COR-L47 (cell line): ENCODE measurements around the gene GPC6.

ENCODE experiments used
- DNase-seq: peaks from one replicate; lab custom pipeline; 2025; lab: John Stamatoyannopoulos, UW

GPC6 gene

DNA sequence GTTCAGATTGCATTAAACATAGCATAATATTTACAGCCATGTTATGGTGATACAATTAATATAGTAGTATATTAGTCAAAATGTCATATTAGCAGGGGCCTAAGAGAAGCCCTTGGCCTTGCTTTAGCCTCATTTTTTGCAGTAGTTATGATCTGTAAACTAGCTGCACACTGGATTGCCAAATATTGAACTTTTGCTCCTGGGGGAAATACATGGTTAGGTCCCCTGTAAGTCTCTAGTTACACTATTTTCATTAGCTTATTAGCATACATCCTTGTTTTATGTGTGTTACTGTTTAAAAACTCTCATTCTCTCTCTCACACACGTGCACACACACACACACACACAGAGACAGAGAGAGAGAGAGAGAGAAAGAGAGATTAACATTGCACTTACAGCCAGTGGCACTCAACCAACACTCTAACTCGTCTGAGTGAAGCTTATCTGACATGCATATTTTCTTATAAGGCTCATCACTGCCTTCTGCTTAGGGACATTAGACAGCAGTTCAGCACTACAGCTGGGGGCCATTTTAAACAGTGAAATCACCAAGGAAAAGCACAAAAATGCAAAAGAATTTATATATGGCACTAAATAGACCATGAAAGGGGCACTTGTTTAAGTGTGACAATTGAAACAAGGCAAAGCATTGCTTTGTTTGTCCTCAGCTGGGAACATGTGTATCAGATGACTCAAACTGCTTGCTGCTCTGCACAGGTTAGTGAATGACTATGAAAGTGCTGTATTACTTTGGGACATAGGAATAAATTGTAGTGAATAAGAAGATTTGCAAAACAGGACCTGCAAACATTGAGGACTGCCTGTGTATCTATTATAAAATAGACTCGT lies 278.7 kb downstream of the GPC6 start:
- no peak for DNase-seq

DNA sequence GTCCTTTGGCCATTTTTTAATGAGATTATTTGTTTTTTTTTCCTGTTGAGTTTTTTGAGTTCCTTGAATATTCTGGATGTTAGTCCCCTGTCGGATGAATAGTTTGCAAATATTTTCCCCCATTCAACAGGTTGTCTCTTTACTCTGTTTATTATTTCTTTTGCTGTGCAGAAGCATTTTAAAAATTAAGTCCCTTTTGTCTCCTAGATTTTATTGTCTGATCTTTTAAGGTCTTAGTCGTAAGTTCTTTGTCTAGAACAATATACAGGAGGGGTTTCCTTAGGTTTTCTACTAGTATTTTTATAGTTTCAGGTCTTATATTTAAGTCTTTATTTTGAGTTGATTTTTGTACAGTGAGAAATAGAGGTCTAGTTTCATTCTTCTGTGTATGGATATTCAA lies 284.4 kb downstream of the GPC6 start:
- no peak for DNase-seq

GRCh38 chr13:93515267-93515666 lies 288.7 kb downstream of the GPC6 start:
- no peak for DNase-seq

GRCh38 chr13:93517658-93518057 lies 291.1 kb downstream of the GPC6 start:
- no peak for DNase-seq

- no peak for DNase-seq
Measured at GRCh38 chr13:93521307-93521706, 294.7 kb downstream of the GPC6 start.

- no peak for DNase-seq
Measured at GRCh38 chr13:93522501-93522900, 295.9 kb downstream of the GPC6 start.

GRCh38 chr13:93525087-93525486 lies 298.5 kb downstream of the GPC6 start:
- no peak for DNase-seq

DNA sequence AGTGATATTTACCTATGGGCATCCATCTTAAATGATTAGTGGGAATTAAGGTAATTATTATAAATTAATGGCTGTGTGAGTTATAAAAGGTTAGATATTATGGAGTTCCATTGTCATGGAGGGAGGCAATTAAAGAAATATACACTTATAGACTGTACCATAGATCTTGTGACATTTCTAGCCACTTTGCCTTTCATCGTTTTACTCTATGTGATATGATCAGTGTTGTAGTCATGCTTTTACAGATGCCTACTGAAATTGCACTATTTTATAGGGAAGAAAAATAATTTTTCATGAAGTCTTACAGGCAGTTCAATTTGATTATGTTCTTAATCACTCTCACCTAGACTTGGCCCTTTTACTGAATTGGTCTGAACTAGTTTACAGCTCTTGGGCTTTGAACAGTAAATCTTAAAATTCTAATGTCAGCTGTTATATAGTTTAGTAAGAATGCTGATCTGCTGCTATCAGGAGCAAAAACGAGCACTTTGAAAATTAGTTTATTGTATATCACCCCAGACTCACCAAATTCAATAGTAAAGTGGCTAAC lies 301.2 kb downstream of the GPC6 start:
- DNase-seq = no peak

- DNase-seq = no peak
Measured at GRCh38 chr13:93529961-93530360, 303.4 kb downstream of the GPC6 start.

DNA sequence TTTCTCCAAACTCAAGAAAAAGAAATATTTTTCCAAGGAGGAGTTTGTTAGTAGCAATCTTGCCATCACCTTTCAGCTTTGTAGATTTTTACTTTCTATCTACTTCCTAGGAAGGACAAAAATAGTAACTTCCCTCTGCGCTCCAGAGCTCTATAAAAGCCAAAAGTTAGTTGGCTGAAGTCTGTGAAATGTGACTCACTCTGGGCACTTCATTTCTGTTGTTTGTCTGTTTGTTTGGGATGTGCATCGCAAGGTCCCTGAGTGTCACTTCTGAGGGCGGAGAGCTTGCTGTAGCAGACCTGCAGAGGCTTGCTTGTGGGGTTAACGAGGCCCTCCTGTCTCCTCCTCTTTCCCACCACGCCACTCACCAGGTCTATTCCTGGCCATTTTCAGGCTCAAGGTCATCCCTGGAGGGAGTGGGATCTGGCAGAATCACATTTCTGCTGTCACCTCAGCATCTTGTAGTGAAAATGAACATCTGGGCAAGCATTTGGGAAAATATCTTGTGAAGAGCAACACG lies 307.6 kb downstream of the GPC6 start:
- DNase-seq = no peak

GRCh38 chr13:93535251-93535650 lies 308.6 kb downstream of the GPC6 start:
- DNase-seq = no peak

- DNase-seq = no peak
Measured at GRCh38 chr13:93539914-93540313, 313.3 kb downstream of the GPC6 start.

- DNase-seq = no peak
Measured at GRCh38 chr13:93547886-93548285, 321.3 kb downstream of the GPC6 start.

DNA sequence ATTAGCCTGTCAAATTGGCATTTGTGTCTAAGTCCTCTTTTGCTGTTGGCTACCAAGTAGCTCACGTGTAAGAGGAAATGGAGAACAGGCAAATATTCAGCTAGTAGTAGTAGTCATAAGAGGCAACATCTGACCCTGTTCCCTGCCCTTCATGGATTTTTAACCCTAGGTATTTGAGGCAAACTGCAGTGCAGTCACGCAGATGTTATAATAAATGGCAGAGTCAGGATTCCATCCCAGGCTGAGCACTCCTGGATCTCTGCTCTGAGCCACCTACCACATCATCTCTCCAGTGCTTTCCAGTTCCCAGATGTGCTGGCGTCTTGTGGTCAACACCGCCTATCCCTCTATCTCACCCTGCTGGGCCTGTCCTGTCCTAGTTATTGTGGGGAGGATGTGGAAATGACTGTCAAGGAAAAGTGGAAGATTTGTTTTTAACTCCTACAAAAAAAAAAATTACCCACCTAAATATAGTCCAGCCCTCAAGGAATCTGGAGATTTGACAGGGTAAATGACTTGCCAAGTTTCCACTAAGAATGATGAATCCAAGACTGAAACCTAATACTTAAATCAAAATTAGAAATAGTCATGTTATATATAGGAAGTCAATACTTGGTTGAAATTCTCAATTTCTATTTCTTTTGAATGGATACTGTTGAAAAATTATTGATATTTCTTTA lies 322.9 kb downstream of the GPC6 start:
- DNase-seq = no peak

DNA sequence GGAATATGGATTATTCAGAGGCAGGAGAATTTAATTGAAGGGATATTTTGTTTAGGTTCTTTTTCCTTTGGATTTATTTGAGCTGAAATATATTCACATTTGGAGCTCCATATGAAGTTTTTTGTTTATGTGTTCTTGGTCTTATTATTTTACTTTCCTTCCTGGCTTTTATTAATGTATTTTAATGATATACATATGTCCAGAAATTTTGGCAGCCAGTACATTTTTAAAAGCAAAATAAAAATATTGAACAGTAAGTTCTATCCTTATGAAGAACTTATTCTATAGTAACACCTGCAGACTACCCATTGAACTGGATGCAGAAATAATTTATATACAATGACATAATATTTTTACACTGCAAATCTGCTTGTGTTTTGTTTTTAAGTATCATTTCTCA lies 323.6 kb downstream of the GPC6 start:
- no peak for DNase-seq

GRCh38 chr13:93552596-93552995 lies 326.0 kb downstream of the GPC6 start:
- no peak for DNase-seq

- DNase-seq = no peak
Measured at GRCh38 chr13:93554514-93554913, 327.9 kb downstream of the GPC6 start.

DNA sequence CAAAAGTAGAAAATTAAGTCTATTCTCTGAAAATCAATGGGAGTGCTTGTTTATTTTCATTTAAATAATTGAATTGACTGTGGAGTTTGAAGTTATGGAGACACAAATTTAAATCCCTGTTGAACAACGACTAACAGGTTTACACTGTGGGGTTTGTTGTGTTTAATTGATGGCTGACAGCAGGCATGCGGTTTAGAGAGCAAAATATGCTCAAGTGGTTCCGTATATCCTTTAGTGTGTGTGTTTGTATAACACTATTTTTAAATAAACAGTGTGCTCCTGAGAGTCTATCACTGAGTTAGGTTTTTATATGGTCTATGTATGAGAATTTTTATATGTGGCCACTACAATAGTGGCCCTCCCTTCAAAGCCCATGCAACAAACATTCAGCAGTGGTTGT lies 332.0 kb downstream of the GPC6 start:
- DNase-seq = no peak

GRCh38 chr13:93559718-93560117 lies 333.1 kb downstream of the GPC6 start:
- no peak for DNase-seq

GRCh38 chr13:93561576-93562225 lies 335.1 kb downstream of the GPC6 start:
- peak; percentile 58 for DNase-seq

DNA sequence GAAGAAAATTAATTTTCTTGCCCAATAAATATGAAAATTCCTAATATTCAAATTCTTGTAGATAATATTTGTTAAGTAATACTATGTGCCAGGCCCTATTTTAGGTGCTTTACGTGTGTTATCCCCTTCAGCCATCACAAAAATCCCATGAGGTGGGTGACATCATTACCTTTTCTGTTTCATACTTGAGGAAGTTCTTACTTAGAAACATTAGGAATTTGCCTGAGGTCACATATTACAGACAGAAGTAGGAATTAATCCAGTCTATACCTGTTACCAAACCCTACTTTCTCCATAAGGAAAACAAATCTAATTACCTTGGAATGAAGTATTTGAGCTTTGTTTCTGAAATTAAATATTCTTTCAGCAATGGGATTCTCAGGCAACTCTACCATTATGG lies 336.1 kb downstream of the GPC6 start:
- no peak for DNase-seq

DNA sequence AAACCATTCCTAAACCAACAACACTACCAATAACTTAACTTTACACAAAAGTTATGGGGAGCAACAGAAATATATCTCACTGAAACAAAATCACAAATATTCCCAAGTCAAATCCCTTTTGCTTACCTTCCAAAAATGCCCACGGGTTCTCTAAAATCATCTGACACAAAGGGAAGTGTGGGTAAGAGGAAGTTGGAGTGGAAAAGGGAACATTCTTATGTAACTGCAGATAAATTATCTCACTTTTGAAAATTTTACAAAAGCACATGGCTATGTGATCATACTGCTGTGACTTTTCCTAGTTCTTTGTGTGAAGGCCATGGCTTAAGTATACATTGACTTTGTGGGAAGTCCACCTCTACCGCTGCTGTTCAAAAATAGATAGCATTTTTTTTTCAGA lies 350.5 kb downstream of the GPC6 start:
- DNase-seq = no peak

GRCh38 chr13:93589788-93590187 lies 363.2 kb downstream of the GPC6 start:
- DNase-seq = no peak
